CD4-positive, alpha-beta T cell (primary cell): Measurements from ENCODE around the gene SFSWAP. TPM values are rescaled to one million over a fixed set of nuclear protein-coding genes. Genes with fewer than 3 reads are reported as not detected.
"Not testable (repeated sequence)": the region's sequence is repeated elsewhere in the genome, so short reads cannot be mapped to it uniquely, and the experiment has no call there.

Experiments
- ATAC-seq: fragments of 200-7000 bp; cut with Tn5 transposase; one replicate; pipeline ENCODE4 v1.10.0; 2022; ENCODE audit warnings: mild to moderate bottlenecking; ENCODE audit not compliant: poor library complexity
- CTCF ChIA-PET: fragments of 350-600 bp; sonication (Branson Sonifier 250); formaldehyde crosslinking; loops from one replicate; lab custom pipeline; 2021; ENCODE audit warnings: antibody characterized with exemption, inconsistent platforms; lab: Charles Lee
- POLR2A ChIA-PET: fragments of 350-600 bp; sonication (Branson Sonifier 250); formaldehyde crosslinking; loops from one replicate; lab custom pipeline; 2021; ENCODE audit warnings: antibody characterized with exemption, inconsistent platforms; lab: Charles Lee
- DNase-seq, 14 experiments: peaks; one replicate each; pipeline ENCODE4 v3.0.0-alpha.2; 2013 to 2020; ENCODE audit warnings: mixed read lengths in 2 of 14
- H3K27ac ChIP-seq, 2 donors: one replicate each; pipeline versions ENCODE4 v1.5.1 to v1.7.0; 2013; ENCODE audit warnings: low read length in 2 of 2, low read depth in 1 of 2, mild to moderate bottlenecking in 1 of 2
- H3K27me3 ChIP-seq, 2 experiments: 1 replicate in 1 of 2; 2 replicates in 1 of 2; pipeline versions ENCODE4 v1.6.1 to v1.7.0; 2013; ENCODE audit warnings: low read length in 2 of 2, control low read depth in 1 of 2, mild to moderate bottlenecking in 1 of 2, moderate library complexity in 1 of 2; ENCODE audit not compliant: insufficient read depth in 2 of 2, control insufficient read depth in 1 of 2
- H3K36me3 ChIP-seq: one replicate; pipeline ENCODE4 v1.6.1; 2013; ENCODE audit warnings: low read length, control low read depth; ENCODE audit not compliant: insufficient read depth
- H3K4me1 ChIP-seq: one replicate; pipeline ENCODE4 v1.6.1; 2013; ENCODE audit warnings: low read length, control low read depth; ENCODE audit not compliant: insufficient read depth
- H3K4me3 ChIP-seq: one replicate; pipeline ENCODE4 v1.5.1; 2013; ENCODE audit warnings: mild to moderate bottlenecking, low read length, moderate library complexity
- H3K9me3 ChIP-seq, 2 experiments: 1 replicate in 1 of 2; 2 replicates in 1 of 2; pipeline versions ENCODE4 v1.6.1 to v1.7.0; 2013; ENCODE audit warnings: low read length in 2 of 2, mild to moderate bottlenecking in 2 of 2, control low read depth in 1 of 2, moderate library complexity in 1 of 2; ENCODE audit not compliant: control insufficient read depth in 1 of 2, insufficient read depth in 1 of 2
- H3K27ac Mint-ChIP-seq: one replicate; pipeline ENCODE4 v1.8.0; 2020; ENCODE audit warnings: mixed read lengths
- H3K27me3 Mint-ChIP-seq: one replicate; pipeline ENCODE4 v1.8.0; 2021; ENCODE audit warnings: mixed read lengths
- H3K36me3 Mint-ChIP-seq: one replicate; pipeline ENCODE4 v1.8.0; 2021; ENCODE audit warnings: low read depth, mixed read lengths
- H3K4me1 Mint-ChIP-seq: one replicate; pipeline ENCODE4 v1.8.0; 2021; ENCODE audit warnings: low read depth, mixed read lengths
- H3K4me3 Mint-ChIP-seq: one replicate; pipeline ENCODE4 v1.8.0; 2020; ENCODE audit warnings: mild to moderate bottlenecking, mixed read lengths
- H3K9me3 Mint-ChIP-seq: one replicate; pipeline ENCODE4 v1.8.0; 2020; ENCODE audit warnings: mixed read lengths
- CTCF ChIP-seq: fragments of 200-600 bp; IDR thresholded peaks from one replicate; pipeline ENCODE4 v1.8.0; 2022; ENCODE audit warnings: antibody characterized with exemption, mild to moderate bottlenecking
- intact Hi-C, 2 experiments: fragments of 100-400 bp; cut with DNase I in 1 of 2; cut with micrococcal nuclease in 1 of 2; formaldehyde crosslinking; loops; one replicate each; pipeline versions ENCODE4 v1.15.1 to v1.9.0; 2023 to 2025; cut with DNase I, micrococcal nuclease
- total RNA-seq, 174 experiments: library from RNA in 2 of 174; stranded (reverse) in 2 of 174; gene quantifications; one replicate each; pipeline ENCODE4 v1.2.3 and lab custom pipeline; 2021 to 2026

The SFSWAP gene
- total RNA-seq, 2 experiments from 2014 or later = 88.7 to 98.4 TPM

GRCh38 chr12:131674373-131674772 lies 36.5 kb upstream of the SFSWAP start:
- H3K27me3 Mint-ChIP-seq = no peaks in the 10 kb centered on the region

GRCh38 chr12:131675126-131676080 lies 35.5 kb upstream of the SFSWAP start:
- no peak for TF ChIP-seq CTCF
- Histone ChIP-seq H3K4me1 (no peaks in the 10 kb centered on the region), H3K27me3 (no peaks in the 10 kb centered on the region), H3K9me3 (peaks cover 5 to 19% of the 10 kb centered on the region in 2 experiments), H3K4me3 (no peak overlapping the region), H3K27ac (no peak overlapping the region), H3K36me3 (no peaks in the 10 kb centered on the region)
- no peaks in the 10 kb centered on the region for H3K27me3 Mint-ChIP-seq
- H3K4me1 Mint-ChIP-seq = no peaks in the 10 kb centered on the region
- intact Hi-C loops = no loop called here
- H3K9me3 Mint-ChIP-seq = peaks cover 2% of the 10 kb centered on the region
- CTCF ChIA-PET = no interaction called here
- POLR2A ChIA-PET = no interaction called here
- no peak overlapping the region for H3K4me3 Mint-ChIP-seq
- no peaks in the 10 kb centered on the region for H3K36me3 Mint-ChIP-seq
- DNase-seq (peak in 1 of 14 experiments; percentile 27), ATAC-seq (no peak)
- no peak overlapping the region for H3K27ac Mint-ChIP-seq

More at GRCh38 chr12:131674373-131674772, 36.5 kb upstream of the SFSWAP start:
- POLR2A ChIA-PET = no interaction called here
- H3K4me3 Mint-ChIP-seq = no peak overlapping the region
- Histone ChIP-seq H3K4me1 (no peaks in the 10 kb centered on the region), H3K9me3 (peaks cover 5 to 19% of the 10 kb centered on the region in 2 experiments), H3K36me3 (no peaks in the 10 kb centered on the region), H3K4me3 (no peak overlapping the region), H3K27me3 (no peaks in the 10 kb centered on the region), H3K27ac (no peak overlapping the region)
- no peak for ATAC-seq
- H3K4me1 Mint-ChIP-seq = no peaks in the 10 kb centered on the region
- peaks cover 2% of the 10 kb centered on the region for H3K9me3 Mint-ChIP-seq
- H3K27ac Mint-ChIP-seq = no peak overlapping the region
- intact Hi-C loops = loop anchor here in 1 of 2 experiments (5.0 kb wide), 1 partner anchor 377 kb away; no protein-coding TSS in a partner anchor
- no peak for DNase-seq
- TF ChIP-seq CTCF = no peak
- no peaks in the 10 kb centered on the region for H3K36me3 Mint-ChIP-seq
- CTCF ChIA-PET = no interaction called here

GRCh38 chr12:131676544-131676943 lies 34.3 kb upstream of the SFSWAP start:
- Histone ChIP-seq H3K27ac (no peak overlapping the region), H3K4me1 (peaks cover 6% of the 10 kb centered on the region), H3K4me3 (no peak overlapping the region), H3K36me3 (no peaks in the 10 kb centered on the region), H3K27me3 (no peaks in the 10 kb centered on the region), H3K9me3 (peaks cover 5 to 19% of the 10 kb centered on the region in 2 experiments)
- intact Hi-C loops = no loop called here
- peaks cover under 1% of the 10 kb centered on the region for H3K4me1 Mint-ChIP-seq
- H3K27me3 Mint-ChIP-seq = no peaks in the 10 kb centered on the region
- H3K36me3 Mint-ChIP-seq = no peaks in the 10 kb centered on the region
- TF ChIP-seq CTCF = no peak
- H3K4me3 Mint-ChIP-seq = no peak overlapping the region
- POLR2A ChIA-PET = no interaction called here
- CTCF ChIA-PET = no interaction called here
- H3K27ac Mint-ChIP-seq = no peak overlapping the region
- no peak for ATAC-seq
- DNase-seq = no peak
- peaks cover 2% of the 10 kb centered on the region for H3K9me3 Mint-ChIP-seq

- CTCF ChIA-PET, H3K27me3 Mint-ChIP-seq, H3K4me3 Mint-ChIP-seq, H3K27ac ChIP-seq, H3K4me3 ChIP-seq, H3K4me1 Mint-ChIP-seq, H3K27me3 ChIP-seq, ATAC-seq, H3K27ac Mint-ChIP-seq, H3K36me3 Mint-ChIP-seq, H3K36me3 ChIP-seq, H3K9me3 Mint-ChIP-seq, intact Hi-C loops, POLR2A ChIA-PET: not testable (repeated sequence)
- Histone ChIP-seq H3K4me1 (peaks cover 11% of the 10 kb centered on the region), H3K9me3 (peaks cover 5 to 19% of the 10 kb centered on the region in 2 experiments)
- peak in 1 of 14 experiments; percentile 15 for DNase-seq
These were observed 33.8 kb upstream of the SFSWAP start for GRCh38 chr12:131677067-131677466.
